Loucy (cell line): ENCODE results near the gene SLC38A3.

ENCODE experiments used
- H2AFZ ChIP-seq: fragments of 200-600 bp; sonication (generic); 2 replicates; pipeline ENCODE4 v1.6.0; 2016; ENCODE audit warnings: antibody characterized with exemption, mild to moderate bottlenecking, low read length, moderate library complexity
- H3F3A ChIP-seq: fragments of 200-600 bp; 2 replicates; pipeline ENCODE4 v1.6.0; 2016; ENCODE audit warnings: antibody characterized with exemption, low read depth, mild to moderate bottlenecking
- H3K27me3 ChIP-seq: fragments of 200-600 bp; sonication (generic); 2 replicates; pipeline ENCODE4 v1.6.1; 2014; ENCODE audit warnings: low read length, mild to moderate bottlenecking; ENCODE audit not compliant: insufficient read depth, poor library complexity, severe bottlenecking
- H3K36me3 ChIP-seq: fragments of 200-600 bp; sonication (generic); 2 replicates; pipeline ENCODE4 v1.6.1; 2016; ENCODE audit warnings: low read length; ENCODE audit not compliant: insufficient read depth
- H3K4me1 ChIP-seq: fragments of 200-600 bp; sonication (generic); 2 replicates; pipeline ENCODE4 v1.5.1; 2014; ENCODE audit warnings: low read length, mild to moderate bottlenecking; ENCODE audit not compliant: insufficient read depth, poor library complexity, severe bottlenecking
- H3K4me2 ChIP-seq: fragments of 200-600 bp; sonication (generic); 2 replicates; pipeline ENCODE4 v1.6.0; 2014; ENCODE audit warnings: antibody characterized with exemption, low read length, low read depth, mild to moderate bottlenecking; ENCODE audit not compliant: poor library complexity, severe bottlenecking
- H3K4me3 ChIP-seq: fragments of 200-600 bp; sonication (generic); 2 replicates; pipeline ENCODE4 v1.5.1; 2014; ENCODE audit warnings: low read length, mild to moderate bottlenecking, mixed read lengths; ENCODE audit not compliant: poor library complexity, severe bottlenecking
- H3K79me2 ChIP-seq: fragments of 200-600 bp; sonication (generic); 2 replicates; pipeline ENCODE4 v1.6.1; 2014; ENCODE audit warnings: low read length; ENCODE audit not compliant: insufficient read depth
- H3K9ac ChIP-seq: fragments of 200-600 bp; sonication (generic); 2 replicates; pipeline ENCODE4 v1.6.0; 2014; ENCODE audit warnings: mild to moderate bottlenecking, low read depth, low read length, moderate library complexity; ENCODE audit not compliant: poor library complexity, severe bottlenecking
- H3K9me2 ChIP-seq: fragments of 200-600 bp; sonication (generic); replicated peaks from 2 replicates; pipeline ENCODE4 v1.6.1; 2016; ENCODE audit warnings: low read depth, low read length, mixed read lengths
- H3K9me3 ChIP-seq: fragments of 200-600 bp; sonication (generic); 2 replicates; pipeline ENCODE4 v1.6.1; 2014; ENCODE audit warnings: mild to moderate bottlenecking, antibody characterized with exemption, low read length, low read depth; ENCODE audit not compliant: insufficient read depth
- H4K20me1 ChIP-seq: fragments of 200-600 bp; sonication (generic); 2 replicates; pipeline ENCODE4 v1.6.0; 2014; ENCODE audit warnings: antibody characterized with exemption, low read length, mild to moderate bottlenecking; ENCODE audit not compliant: insufficient read depth, poor library complexity, severe bottlenecking
- EZH2phosphoT487 ChIP-seq: fragments of 200-600 bp; IDR thresholded peaks from 2 replicates; pipeline ENCODE4 v1.6.1; 2018; ENCODE audit warnings: antibody characterized with exemption, mild to moderate bottlenecking, moderate library complexity, borderline replicate concordance
- TF ChIP-seq, protein P1 (sequence below): fragments of 200-600 bp; sonication (generic); conservative IDR thresholded peaks from 2 replicates; pipeline ENCODE4 v1.5.1; 2014; ENCODE audit warnings: mild to moderate bottlenecking, antibody characterized with exemption, low read length

The SLC38A3 gene

DNA sequence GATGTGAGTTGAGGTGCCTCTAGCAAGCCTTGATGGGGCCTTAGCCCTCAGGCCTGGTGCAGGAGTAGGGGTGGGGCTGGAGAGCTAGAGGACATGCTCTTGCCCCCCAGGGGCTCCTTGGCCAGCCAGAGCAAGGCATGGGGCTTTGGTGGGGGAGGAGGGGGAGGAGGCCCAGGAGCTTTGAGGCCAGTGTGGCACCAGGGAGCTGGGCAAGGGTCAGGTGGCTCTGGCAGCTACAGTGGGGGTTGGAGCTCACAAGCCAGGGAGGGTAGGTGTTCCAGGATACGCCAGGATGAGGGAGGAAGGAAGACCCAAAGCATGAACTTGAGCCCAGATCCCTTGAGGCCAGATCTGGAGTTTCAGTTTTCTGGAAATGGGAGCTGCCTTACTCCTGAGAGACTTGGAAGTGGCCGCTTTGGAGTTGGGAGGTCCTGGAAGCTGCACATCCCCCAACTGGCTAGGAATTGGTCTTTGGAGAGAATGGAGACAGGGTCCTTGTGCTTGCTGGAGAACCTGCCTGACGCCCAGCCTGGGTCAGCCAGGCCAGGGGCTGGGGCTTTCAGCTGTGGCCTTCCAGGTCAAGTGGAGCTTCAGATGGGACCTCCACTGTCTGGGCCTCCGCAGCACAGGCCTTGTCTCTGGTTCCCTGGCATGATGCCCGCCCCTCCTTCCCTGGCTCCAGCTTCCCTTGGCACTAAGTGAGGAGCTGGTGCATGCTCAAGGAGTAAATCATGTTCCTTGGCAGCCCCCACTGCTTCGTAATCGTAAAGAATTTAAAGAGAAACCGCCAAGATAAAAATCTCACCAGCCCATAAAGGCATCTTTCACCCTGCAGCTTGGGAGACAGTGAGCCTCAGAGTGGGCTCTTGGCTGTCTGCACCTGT lies 41.3 kb upstream of the SLC38A3 start:
- Histone ChIP-seq H4K20me1 (no peaks in the 10 kb centered on the region), H3K4me3 (no peak overlapping the region), H3K4me2 (peak overlapping the region; percentile 25), H2AFZ (no peak overlapping the region), H3K79me2 (no peaks in the 10 kb centered on the region), H3F3A (no peaks in the 10 kb centered on the region), H3K9ac (no peak overlapping the region), H3K9me2 (no peaks in the 10 kb centered on the region), H3K27me3 (no peaks in the 10 kb centered on the region), H3K4me1 (peaks cover 12% of the 10 kb centered on the region), H3K9me3 (no peaks in the 10 kb centered on the region), H3K36me3 (no peaks in the 10 kb centered on the region)
- TF ChIP-seq EZH2phosphoT487, result no peak
- TF ChIP-seq, protein P1, sequence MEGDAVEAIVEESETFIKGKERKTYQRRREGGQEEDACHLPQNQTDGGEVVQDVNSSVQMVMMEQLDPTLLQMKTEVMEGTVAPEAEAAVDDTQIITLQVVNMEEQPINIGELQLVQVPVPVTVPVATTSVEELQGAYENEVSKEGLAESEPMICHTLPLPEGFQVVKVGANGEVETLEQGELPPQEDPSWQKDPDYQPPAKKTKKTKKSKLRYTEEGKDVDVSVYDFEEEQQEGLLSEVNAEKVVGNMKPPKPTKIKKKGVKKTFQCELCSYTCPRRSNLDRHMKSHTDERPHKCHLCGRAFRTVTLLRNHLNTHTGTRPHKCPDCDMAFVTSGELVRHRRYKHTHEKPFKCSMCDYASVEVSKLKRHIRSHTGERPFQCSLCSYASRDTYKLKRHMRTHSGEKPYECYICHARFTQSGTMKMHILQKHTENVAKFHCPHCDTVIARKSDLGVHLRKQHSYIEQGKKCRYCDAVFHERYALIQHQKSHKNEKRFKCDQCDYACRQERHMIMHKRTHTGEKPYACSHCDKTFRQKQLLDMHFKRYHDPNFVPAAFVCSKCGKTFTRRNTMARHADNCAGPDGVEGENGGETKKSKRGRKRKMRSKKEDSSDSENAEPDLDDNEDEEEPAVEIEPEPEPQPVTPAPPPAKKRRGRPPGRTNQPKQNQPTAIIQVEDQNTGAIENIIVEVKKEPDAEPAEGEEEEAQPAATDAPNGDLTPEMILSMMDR, result no peak

DNA sequence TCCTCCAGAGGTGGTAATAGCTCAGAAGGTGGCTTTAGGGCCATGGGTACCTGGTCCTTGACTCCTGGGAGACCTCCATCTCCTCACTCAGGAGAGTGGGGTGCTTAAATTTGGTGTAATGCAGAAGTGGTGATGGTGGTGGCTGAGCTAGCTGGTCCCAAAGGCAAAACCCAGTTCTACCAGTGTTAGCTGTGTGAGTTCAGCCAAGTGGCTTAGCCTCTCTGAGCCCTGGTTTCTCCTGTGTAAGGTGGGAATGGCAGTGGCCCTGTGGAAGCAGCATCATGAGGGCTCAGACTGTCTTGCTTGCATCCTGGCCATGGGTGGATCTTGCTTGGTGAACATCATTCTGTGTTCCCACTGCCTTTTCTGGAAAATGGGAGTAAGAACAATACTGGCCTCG lies 40.6 kb upstream of the SLC38A3 start:
- H3K79me2 ChIP-seq, result no peaks in the 10 kb centered on the region
- H3K4me2 ChIP-seq, result peak overlapping the region; percentile 25
- H3F3A ChIP-seq, result no peaks in the 10 kb centered on the region
- H3K36me3 ChIP-seq, result no peaks in the 10 kb centered on the region
- no peaks in the 10 kb centered on the region for H3K9me3 ChIP-seq
- no peak overlapping the region for H3K4me3 ChIP-seq
- H3K4me1 ChIP-seq, result peaks cover 12% of the 10 kb centered on the region
- no peak overlapping the region for H3K9ac ChIP-seq
- H2AFZ ChIP-seq, result no peak overlapping the region
- H4K20me1 ChIP-seq, result no peaks in the 10 kb centered on the region
- H3K27me3 ChIP-seq, result no peaks in the 10 kb centered on the region
- TF ChIP-seq, protein P1, result no peak
- TF ChIP-seq EZH2phosphoT487, result no peak
- no peaks in the 10 kb centered on the region for H3K9me2 ChIP-seq

DNA sequence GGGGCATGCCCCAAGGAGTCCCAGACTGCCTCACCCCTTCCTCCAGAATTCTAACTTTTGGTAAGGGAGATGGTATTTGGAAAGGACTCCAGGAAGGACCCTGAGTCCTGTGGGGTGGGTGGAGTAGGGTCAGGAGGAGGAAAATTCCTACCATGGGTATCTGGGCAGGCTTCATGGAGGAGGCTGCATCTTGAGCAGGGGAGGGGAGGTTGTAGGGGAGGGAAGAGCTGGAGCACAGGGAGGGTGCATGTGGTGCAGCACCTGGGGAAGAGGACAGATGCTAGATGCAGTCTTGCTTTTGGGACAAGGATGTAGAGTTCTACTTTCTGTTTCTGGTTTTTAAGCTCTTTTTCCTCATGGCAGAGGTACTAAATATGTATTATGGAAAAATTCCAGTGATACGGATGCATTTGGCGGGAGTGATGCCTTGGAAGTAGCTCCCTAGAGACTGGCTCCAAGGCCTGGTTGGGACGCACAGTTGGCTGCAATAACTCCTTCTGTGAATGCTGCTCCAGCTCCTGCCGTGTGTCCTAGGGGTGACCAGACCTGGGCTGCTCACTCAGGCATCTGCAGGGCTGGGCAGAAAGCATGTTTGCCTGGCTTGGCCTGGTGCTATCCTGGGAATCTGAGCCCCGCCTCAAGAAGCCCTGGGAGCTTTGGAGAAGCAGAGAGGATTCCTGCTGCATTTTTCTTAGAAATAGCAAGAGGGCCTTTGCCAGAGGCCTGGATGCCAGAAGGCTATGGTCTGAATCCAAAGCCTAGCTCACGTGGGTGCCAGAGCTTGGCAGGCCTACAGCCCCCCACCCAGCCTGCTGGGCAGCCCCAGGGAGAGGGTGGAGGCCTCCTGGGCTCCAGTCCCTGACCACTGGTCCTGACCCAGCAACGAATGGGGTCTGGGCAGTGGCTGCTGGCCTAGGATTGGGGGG lies 39.8 kb upstream of the SLC38A3 start:
- Histone ChIP-seq H3K79me2 (no peaks in the 10 kb centered on the region), H3K4me1 (peaks cover 12% of the 10 kb centered on the region), H3K27me3 (no peaks in the 10 kb centered on the region), H3F3A (no peaks in the 10 kb centered on the region), H3K9me2 (no peaks in the 10 kb centered on the region), H3K4me2 (no peak overlapping the region), H3K9me3 (no peaks in the 10 kb centered on the region), H3K4me3 (no peak overlapping the region), H4K20me1 (no peaks in the 10 kb centered on the region), H3K9ac (no peak overlapping the region), H3K36me3 (no peaks in the 10 kb centered on the region), H2AFZ (no peak overlapping the region)
- TF ChIP-seq EZH2phosphoT487, result no peak
- TF ChIP-seq, protein P1, result no peak
